Fibroblast of peridontal ligament (primary cell): ENCODE data around the gene NUDT16L1.
"Not testable (repeated sequence)": the region's sequence is repeated elsewhere in the genome, so short reads cannot be mapped to it uniquely, and the experiment has no call there.

Source experiments
- DNase-seq: peaks from one replicate; pipeline ENCODE4 v3.0.0-alpha.2; 2010; ENCODE audit errors: extremely low read depth

The NUDT16L1 gene

GRCh38 chr16:4718466-4718865 is 25.1 kb downstream of the NUDT16L1 start:
- no peak for DNase-seq

DNA sequence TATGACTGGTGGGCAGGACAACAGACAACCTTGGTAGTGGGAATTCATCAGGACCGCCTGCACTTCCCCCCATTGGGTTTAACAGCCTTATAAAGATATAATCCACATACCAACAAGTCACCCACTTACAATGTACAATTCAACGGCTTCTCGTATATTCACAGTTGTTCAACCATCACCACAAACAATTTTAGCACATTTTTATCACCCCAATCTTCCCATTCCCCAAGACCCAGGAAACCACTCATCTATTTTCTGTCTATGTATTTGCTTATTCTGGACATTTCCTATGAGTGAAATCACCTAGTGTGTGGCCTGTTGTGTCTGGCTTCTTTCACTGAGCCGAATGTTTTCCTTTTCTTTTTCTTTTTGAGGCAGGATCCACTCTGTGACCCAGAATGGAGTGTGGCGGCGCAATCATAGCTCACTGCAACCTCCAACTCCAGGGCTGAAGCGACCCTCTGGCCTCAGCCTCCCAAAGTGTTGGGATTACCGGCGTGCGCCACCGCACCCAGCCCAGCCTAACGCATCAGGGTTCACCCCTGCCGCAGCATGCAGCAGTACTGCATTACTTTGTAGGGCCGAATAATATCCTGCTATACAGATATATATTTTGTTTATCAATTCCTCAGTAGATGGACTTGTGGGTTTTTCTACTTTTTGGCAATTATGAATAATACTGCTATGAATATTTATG is 29.9 kb downstream of the NUDT16L1 start:
- DNase-seq: no peak

GRCh38 chr16:4724661-4725270 is 31.4 kb downstream of the NUDT16L1 start:
- no peak for DNase-seq

DNA sequence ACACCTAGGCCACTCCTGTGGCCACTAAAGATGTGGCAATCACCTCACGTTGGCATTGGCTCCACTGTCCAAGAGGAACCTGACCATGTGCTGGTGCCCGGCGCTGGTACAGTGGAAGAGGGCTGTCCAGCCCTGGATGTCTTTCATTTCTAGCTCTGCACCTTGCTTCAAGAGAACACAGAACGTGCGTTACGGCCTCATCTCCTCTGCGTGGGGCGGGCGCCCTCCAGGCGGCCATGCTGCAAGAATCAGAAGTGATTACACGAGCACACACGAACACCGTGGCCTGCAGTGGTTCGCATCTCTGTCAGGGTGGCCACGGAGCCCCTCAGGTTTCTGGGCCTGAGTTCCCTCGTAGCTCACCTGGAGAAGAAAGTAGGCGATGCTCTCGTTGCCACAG is 33.3 kb downstream of the NUDT16L1 start:
- no peak for DNase-seq

DNA sequence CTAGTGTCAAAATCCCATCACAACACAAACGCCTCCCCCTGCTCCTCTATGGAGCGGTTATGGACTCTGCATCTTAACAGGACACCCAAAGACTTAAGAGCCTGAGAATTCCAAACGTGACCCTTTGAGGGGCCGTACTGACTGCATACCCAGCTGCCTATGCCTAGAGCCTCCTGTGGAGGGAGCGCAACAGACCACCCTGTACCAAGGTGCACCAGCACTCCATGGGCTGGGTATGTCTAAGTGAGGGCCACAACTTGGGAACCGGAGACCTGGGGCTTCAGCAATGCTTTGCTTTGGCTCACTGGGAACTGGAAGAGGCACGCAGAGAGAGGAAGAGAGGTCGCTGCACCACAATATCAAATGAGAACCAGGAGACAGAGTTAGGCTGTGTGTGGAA is 35.3 kb downstream of the NUDT16L1 start:
- DNase-seq: no peak

DNA sequence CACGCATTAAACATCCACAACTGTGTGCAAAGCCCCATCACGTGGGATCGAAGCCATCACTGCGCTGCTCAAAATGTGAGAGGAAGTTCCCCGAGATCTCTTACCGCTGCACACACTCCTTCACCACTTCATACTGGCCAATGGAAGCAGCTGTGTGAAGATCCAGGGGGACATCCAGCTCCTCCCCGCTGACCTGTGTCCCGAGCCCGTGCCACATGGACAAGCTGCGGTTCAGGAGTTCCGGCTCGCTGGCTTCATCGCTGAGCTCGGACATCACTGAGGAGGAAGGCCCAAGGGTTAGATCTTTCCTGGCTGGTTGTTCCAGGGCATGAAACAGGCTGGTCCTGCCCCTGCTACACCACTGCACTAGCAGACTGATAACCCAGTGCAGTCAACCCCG is 36.5 kb downstream of the NUDT16L1 start:
- DNase-seq: no peak

DNA sequence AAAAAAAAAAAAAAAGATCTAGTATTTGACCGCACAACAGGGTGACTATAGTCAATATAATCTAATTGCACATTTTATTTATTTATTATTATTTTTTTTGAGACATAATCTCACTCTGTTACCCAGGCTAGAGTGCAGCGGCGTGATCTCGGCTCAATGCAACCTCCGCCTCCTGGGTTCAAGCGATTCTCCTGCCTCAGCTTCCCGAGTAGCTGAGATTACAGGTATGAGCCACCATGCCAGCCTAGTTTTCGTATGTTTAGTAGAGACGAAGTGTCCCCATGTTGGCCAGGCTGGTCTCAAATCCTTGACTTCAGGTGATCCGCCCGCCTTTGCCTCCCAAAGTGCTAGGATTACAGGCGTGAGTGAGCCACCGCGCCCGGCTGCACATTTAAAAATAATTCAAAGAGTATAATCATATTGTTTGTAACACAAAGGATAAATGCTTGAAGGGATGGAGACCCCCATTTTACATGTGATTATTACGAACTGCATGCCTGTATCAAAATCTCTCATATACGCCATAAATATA is 39.9 kb downstream of the NUDT16L1 start:
- DNase-seq: no peak

DNA sequence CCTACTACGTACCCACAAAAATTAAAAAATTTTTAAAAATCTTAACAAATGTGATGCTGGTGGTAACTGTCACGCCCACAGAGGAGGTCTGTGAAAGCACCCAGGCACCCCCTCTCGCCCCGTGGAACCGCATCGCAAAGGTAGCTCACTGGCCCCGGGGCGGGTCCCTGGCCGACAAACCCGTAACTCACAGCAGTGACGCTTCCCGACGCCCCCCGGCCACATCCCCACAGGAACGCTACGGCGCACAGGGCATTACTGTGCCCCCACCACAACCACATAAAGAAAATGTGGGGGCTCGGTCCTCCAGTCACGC is 40.3 kb downstream of the NUDT16L1 start:
- DNase-seq: no peak

- peak; percentile 96 for DNase-seq
These were observed 40.8 kb downstream of the NUDT16L1 start, which contains the start of the genes ANKS3 and DNAAF8 for GRCh38 chr16:4734063-4734729. Gene ANKS3, minus strand, starts transcription at chr16:4734271. Its CDS starts 4,122 bp downstream, at chr16:4730149. Gene DNAAF8, plus strand, starts transcription at chr16:4734537. Its CDS starts 1,978 bp downstream, at chr16:4736515.

DNA sequence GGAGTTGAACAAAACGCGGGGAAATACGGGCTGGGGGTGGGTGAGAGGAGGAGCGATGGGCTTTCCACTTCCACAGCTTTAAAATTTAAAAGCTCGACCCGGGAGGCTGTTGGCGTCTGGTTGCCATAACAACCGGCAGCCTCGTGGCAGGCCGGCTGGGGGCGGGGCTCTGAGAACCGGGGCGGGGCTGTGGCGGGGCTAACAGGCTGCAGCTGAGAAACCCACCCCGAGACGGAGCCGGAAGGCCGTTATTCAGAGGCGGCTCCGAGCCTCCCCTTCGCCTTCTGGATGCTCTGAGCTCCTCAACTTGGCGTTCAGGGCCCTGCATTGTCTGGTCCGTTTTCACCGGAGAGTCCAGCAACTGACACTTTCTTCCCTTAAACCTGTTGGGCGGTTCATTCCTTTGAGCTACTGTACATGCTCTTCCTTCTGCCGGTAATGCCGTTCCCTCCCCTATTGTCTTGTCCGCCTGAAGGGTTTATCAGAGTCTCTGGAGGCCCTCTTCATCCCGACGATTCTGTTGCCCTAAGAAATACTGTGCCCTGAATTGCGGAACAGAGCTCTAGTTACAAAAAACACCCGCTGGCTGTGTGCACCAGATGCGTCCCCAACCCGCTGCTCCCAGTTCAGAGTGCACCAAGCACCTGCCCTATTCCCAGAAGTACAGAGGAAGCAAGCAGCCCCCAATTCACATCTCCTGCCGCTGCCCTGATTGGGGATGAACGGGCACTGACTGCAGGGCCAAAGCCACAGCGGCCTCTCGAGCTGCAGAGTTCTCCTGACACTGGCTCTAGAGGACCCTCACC is 41.6 kb downstream of the NUDT16L1 start:
- DNase-seq: peak; percentile 74

GRCh38 chr16:4736546-4736945 is 43.2 kb downstream of the NUDT16L1 start:
- DNase-seq: no peak

DNA sequence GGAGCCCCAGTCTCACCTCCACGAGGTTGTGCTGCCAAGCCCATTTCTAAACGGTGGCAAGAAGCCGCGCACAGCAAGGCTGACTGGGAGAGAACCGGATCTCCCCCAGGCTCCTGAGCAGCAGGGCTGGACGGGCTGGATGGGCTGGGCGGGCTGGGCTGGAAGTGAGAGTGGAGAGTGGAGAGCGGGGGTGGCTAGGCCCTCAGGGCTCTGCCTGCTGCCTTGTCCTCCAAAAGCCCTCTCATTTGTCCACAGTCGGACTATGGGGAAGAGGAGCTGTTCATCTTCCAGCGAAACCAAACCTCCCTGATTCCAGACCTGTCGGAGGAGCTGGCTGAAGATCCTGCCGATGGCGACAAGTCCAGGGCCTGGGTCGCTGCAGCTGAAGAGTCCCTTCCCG is 44.2 kb downstream of the NUDT16L1 start:
- DNase-seq: no peak

DNA sequence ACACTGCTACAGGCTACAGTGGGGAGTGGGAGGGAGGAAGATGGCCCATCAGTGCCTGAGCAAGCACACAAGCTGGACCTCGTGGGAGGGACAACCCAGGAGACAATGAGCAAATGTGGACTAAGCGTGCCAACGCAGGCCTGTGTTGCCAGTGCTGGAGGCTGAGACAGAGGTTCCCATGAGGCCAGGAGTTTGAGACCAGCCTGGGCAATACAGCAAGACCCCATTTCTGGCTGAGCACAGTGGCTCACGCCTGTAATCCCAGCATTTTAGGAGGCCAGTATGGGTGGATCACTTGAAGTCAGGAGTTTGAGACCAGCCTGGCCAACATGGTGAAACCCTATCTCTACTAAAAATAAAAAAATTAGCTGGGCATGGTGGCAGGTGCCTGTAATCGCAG is 45.0 kb downstream of the NUDT16L1 start:
- DNase-seq: not testable (repeated sequence)

- no peak for DNase-seq
These were observed 50.0 kb downstream of the NUDT16L1 start for GRCh38 chr16:4743226-4743878.

DNA sequence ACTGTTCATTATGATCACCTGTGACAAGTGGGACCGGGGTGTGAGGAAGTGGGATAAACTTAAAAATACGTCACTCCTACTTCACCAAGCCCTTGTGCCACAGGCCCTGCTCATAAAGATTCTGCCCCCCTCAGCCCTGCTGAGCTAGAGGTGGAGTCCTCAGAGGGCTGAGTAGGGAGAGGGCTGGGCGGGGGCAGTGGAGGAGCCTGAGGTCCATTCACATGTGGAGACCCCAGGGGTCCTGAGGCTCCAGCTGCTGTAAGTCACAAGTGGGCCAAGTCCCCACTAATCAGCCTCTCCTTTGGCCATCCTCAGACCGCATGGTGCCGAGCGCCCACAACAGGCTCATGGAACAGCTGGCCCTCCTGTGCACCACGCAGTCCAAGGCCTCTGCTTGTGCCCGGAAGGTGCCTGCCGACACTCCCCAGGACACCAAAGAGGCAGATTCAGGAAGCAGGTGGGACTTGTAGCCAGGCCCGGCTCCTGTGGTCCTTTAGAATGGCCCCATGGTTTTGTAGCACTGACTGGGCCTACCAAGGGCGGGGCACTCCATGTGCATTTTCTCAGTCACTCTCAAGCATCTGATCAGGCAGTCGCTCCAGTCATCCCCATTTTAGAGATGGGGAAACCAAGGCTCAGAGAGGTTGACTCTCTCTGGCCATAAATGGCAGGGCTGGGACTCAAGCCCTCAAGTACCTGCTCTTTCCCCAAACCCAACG is 51.4 kb downstream of the NUDT16L1 start:
- DNase-seq: no peak

DNA sequence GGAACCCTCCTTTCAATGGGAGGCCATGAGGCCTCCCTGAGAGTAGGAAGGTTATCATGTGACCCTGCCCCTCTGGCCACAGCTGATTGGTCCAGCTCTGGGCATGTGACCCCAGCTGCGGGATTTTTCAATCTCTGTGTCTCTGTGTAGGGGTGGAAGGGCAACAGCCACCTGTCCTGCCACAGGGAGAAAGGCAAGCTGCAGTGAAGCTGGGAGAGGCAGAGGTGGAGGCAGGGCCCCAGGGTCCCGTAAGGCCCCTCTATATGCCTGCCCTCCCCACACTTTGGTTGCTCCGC is 51.9 kb downstream of the NUDT16L1 start:
- DNase-seq: no peak
